Activated effector memory CD4-positive, alpha-beta T cell treated with Interleukin-2 at 50 U/mL for 16 hours (primary cell): ENCODE results near the gene CATSPER1.

ENCODE experiments used
- DNase-seq: peaks from one replicate; pipeline ENCODE4 v3.0.0-alpha.2; 2020

CATSPER1 gene

DNA sequence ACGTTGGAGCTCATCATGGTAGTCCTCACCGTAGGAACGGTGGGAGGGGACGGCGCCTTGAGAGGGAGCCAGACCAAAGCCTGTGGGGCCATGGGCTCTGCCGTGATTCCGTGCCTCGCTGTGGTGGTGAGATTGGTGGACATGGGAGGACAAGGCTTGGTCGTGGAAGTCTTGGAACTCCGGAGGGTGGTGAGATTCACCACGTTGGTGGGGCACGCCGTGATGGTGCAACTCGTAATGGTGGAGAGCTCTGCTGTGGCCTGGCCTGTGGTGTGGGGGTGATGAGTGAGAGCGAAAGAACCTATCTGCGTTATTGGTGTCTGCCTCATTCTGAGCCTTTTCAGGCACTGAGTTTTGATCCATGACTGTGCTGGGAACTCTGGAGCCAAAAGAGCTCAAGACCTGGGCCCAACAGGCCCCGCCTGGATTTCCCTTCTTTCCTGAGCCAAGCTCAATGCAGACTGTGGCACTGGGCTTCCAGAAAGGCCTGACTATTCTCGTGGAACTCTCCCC lies at the start of gene CATSPER1:
Gene CATSPER1, minus strand, starts transcription at position 463 of the 513 bp plus-strand sequence. Its CDS starts 100 bp downstream, at position 363.
- no peak for DNase-seq

DNA sequence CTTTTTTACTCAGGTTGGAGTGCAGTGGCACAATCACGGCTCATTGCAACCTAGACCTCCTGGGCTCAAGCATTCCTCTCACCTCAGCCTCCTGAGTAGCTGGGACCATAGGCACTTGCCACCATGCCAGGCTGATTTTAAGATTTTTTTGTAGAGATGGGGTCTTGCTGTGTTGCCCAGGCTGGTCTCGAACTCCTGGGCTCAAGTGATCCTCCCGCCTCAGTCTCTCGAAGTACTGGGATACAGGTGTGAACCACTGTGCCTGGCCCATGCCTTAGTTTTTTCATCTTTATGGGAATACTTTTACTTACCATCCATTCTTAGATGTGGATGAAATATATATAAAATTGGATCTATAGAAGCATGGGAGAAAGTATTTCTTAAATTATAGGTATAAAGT lies 49.0 kb upstream of the CATSPER1 start:
- no peak for DNase-seq

- DNase-seq: no peak
Measured at GRCh38 chr11:66073669-66074068, 47.4 kb upstream of the CATSPER1 start.

GRCh38 chr11:66072518-66072917 lies 46.2 kb upstream of the CATSPER1 start:
- DNase-seq: no peak

DNA sequence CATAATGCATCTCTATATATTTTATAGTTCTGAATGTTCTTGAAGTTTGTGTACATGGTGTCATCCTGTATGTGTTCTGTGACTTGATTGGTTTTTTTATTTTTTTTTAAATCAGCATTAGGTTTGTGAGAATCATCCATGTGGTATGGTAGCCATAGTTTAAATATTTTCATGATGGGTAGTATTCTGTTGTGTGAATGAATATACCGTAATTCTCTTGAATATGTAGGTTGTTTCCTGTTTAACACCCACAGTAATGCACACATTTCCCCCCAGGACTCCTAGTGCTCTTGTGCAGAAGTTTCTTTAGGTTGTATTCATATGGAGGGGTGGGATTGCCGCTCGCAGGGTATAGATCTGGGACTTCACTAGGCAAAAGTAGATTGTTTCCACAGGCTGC lies 45.8 kb upstream of the CATSPER1 start:
- no peak for DNase-seq

GRCh38 chr11:66071381-66071801 lies 45.1 kb upstream of the CATSPER1 start:
- DNase-seq: no peak

DNA sequence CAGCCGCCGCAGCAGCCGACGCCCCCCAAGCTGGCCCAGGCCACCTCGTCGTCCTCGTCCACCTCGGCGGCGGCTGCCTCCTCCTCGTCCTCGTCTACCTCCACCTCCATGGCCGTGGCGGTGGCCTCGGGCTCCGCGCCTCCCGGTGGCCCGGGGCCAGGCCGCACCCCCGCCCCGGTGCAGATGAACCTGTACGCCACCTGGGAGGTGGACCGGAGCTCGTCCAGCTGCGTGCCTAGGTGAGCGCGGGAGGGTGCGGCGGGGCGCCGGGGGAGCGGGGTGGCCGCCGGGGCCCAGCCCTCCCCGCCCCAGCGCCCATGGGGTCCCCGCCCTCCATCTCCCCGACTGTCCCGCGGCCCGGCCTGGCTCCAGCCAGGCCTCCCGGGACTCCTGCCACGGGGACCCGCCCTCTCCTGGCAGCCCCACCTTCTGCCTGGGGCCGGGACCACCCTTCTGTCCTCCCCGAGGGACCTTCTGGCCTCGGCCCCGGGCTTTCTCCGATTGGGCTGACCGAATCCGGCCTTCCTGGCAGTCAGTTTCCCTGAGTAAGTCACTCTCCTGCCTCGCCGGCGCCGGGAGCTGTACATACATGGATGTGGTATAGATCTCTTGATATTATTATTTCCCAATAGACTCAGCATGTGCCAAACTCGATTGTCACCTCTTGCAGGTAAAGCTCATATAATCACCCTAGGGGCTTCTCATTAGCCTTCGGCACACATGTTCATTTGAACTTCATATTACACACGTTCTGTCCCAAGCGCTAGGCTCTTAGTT lies 44.5 kb upstream of the CATSPER1 start:
- no peak for DNase-seq

DNA sequence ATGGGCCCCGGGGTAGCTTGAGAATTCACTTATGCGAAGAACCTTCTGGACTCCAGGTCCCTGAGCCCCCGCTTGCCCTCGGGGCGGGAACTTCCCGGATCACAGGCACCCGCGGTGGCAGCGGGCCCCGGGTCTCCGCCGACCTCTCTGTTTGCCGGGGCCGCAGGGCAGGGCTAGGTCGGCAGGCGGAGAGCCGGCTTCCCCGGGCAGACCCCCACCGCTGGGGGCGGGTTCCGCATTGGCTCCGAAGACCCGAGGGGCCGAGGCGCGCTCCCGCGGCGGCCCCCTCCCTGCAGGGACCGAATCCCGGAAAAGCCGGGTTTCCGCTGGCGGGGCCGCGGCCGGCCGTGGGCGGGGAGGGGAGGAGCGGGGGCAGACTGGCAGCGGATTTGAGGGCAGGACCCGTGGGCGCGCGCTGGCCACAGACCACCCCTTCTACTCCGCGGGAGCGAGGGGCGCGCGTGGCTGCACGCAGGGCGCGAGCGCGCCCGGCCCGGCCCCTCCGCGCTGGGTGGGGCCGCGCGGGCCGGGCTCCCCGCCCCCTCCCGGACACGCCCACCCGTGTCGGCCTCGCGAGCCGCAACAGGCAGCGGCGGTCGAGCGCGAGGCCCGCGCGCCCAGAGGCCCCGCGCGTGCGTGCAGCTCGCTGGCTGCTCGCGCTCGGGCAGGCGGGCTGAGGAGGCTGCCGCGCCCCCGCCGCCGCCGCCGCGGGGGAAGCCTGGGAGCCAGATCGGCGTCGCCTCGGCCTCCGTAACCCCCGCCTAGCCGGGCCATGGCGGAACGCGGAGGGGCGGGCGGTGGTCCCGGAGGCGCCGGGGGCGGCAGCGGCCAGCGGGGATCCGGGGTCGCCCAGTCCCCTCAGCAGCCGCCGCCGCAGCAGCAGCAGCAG lies 43.7 kb upstream of the CATSPER1 start, which contains the start of gene PACS1:
Gene PACS1, plus strand, starts transcription at position 558 of the 889 bp plus-strand sequence. Its CDS starts 215 bp downstream, at position 773.
- DNase-seq: peak; percentile 74

DNA sequence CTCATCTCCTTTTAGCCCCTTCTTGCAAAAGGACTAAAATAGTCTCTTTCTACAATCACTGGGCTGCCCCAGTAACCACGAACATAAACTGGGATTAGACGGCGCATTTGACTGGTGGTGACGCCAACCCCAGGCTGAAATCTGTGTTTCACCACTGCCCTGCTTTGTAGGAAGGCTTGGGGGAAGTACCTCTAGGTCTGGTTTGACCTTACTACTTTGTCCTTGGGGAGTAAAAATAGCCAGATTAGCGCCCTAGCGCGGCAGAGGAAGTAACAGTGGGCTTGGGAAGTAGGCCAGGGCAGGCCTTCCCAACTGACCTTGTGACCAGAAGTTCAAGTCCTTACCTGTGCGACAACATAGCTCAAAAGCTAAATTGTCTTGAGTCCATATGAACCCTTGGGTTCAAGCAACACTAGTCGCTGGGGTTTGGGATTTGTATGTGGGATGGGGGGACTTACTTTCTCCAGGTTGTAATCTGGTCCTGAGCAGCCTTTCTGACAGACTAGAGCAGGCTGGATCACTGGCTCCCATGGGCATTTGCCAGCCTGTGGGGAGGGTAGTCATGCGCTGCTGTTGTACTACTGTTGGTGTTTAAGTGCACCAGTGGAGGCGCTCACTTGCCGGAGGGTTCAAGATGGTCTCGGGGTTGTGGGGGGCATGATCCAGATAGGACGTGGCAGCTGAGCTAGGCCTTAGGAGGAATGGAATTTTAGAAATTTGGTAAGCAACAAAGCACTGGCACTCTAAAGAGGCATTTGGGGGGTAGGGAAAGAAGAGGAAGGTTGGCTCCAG lies 42.8 kb upstream of the CATSPER1 start:
- DNase-seq: peak; percentile 13

GRCh38 chr11:66068154-66068821 lies 42.0 kb upstream of the CATSPER1 start:
- DNase-seq: peak; percentile 61

GRCh38 chr11:66067640-66068039 lies 41.4 kb upstream of the CATSPER1 start:
- DNase-seq: no peak

- no peak for DNase-seq
Measured at GRCh38 chr11:66066751-66067150, 40.5 kb upstream of the CATSPER1 start.

- no peak for DNase-seq
Measured at GRCh38 chr11:66064571-66064970, 38.3 kb upstream of the CATSPER1 start.

DNA sequence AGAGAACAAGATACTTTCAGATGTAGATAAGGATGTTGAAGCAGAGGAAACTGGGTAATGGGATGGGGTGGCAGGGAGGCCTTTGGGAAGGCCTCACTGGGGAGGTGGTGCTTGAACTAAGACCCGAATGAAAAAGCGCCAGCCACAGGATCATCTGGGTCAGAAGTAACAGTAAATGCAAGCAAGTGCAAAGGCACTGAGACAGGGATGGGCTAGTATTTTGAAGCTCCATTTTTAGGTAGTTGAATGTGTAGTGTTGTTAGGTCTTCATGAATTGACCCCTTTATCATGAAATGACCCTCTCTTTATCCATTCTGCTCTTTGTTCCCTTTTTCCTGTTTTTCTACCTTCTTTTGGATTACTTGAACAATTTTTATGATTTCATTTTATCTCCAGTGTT lies 37.6 kb upstream of the CATSPER1 start:
- no peak for DNase-seq

GRCh38 chr11:66062408-66062807 lies 36.1 kb upstream of the CATSPER1 start:
- DNase-seq: no peak

GRCh38 chr11:66061268-66061667 lies 35.0 kb upstream of the CATSPER1 start:
- no peak for DNase-seq

DNA sequence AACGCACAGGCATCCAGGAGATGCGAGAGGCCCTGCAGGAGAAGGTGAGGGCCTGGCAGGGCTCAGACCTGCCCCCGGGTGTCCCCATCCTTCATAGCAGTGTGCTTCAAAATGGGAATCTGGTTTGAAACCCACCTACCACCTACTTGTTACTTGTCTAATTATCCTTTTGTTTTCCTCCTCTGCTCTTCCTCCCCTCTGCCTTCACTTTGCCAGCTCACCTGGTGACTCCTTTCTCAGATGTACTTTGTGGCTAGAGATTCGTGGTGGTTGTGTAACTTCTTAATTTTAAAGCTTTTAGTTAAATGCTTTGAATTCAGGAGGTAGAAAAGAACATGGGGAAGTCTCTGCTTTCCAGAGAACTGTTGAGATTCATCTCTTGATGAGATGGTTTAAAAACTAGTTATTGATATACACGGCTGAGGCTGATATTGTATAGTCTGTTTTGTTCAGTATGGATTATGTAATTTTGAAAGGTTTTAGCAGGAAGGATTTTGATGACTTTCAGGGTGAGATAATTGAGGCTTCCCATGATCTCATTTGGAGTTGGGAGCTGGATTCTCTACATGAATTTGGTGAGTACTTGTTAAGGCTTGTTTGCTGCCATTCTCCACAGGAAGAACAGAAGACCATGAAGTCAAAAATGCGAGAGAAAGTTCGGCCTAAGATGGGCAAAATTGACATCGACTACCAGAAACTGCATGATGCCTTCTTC lies 33.8 kb upstream of the CATSPER1 start:
- no peak for DNase-seq

DNA sequence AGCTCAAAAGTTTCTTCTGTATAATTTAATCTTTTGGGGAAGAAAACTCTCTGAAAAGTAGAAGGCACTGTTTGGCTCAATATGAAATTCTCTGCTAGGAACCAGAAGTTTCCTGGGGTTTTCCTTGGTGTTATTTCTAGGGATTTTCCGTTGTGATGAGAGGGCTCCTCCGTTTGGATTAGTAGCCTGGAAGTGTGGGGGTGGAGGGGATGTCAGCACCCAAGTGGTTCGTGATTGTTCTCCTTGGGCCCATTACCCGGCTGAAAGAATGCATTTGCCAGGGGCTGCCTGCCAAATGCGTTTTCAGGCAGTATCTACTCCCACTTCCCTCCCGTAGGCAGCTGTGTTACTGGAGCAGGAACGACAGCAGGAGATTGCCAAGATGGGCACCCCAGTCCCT lies 30.2 kb upstream of the CATSPER1 start:
- DNase-seq: no peak

DNA sequence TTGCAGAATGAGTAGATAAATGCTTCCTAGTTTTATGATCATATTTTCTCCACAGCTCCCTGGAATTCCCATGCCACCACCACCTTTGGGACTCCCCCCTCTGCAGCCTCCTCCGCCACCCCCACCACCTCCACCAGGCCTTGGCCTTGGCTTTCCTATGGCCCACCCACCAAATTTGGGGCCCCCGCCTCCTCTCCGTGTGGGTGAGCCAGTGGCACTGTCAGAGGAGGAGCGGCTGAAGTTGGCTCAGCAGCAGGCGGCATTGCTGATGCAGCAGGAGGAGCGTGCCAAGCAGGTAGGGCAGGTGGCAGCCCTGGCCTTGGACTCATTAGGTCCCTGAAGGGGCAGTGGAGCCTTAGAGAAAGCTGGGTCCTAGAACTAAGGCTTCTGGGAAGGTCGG lies 28.7 kb upstream of the CATSPER1 start:
- DNase-seq: no peak

DNA sequence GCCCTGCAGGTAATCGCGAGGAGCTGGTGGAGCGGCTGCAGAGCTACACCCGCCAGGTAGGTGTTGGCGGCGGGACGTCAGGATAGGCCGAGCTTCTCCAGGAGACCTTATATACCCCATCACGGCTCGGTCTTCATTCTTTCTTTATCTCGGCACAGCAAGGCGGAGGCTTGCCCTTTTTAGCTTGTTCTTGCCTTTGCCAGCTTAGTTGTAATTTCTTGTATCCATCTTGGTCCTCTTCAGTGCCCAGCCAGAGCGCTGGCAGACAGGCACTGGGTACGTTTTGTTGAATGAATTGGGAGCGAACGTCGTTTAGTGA lies 26.3 kb upstream of the CATSPER1 start:
- DNase-seq: no peak
